Measurements from ENCODE around the gene IP6K2. TPM values are rescaled to one million over a fixed set of nuclear protein-coding genes. Genes with fewer than 3 reads are reported as not detected.

IP6K2 gene
- total RNA-seq, 3 donors from 2014 or later, result 84.0 to 185 (median 126) TPM

GRCh38 chr3:48642605-48643004, 74.4 kb downstream of the IP6K2 start:
- Histone ChIP-seq H3K27me3 (no peaks in the 10 kb centered on the region), H3K27ac (no peak overlapping the region), H3K36me3 (no peaks in the 10 kb centered on the region), H3K4me1 (no peaks in the 10 kb centered on the region), H3K4me3 (no peak overlapping the region), H3K9me3 (no peaks in the 10 kb centered on the region)
- DNase-seq (ENCODE audit: low spot score in 2 of 2), result no peak
- intact Hi-C loops (cut with DNase I; ENCODE audit: low total_unique reads), result no loop called here
- TF ChIP-seq POLR2A (IDR thresholded peaks at IDR 0.05), result no peak
- TF ChIP-seq POLR2AphosphoS5 (IDR thresholded peaks at IDR 0.05), result no peak
- TF ChIP-seq CTCF (IDR thresholded peaks at IDR 0.05), result no peak

GRCh38 chr3:48641396-48641795, 75.6 kb downstream of the IP6K2 start:
- H3K4me3 ChIP-seq, result no peak overlapping the region
- H3K27ac ChIP-seq, result no peak overlapping the region
- peaks cover 0 to under 1% of the 10 kb centered on the region in 2 donors for H3K4me1 ChIP-seq
- TF ChIP-seq POLR2A (IDR thresholded peaks at IDR 0.05), result no peak
- no peaks in the 10 kb centered on the region for H3K36me3 ChIP-seq
- no peaks in the 10 kb centered on the region for H3K27me3 ChIP-seq
- no peaks in the 10 kb centered on the region for H3K9me3 ChIP-seq
- DNase-seq (ENCODE audit: low spot score in 2 of 2), result no peak
- intact Hi-C loops (cut with DNase I; ENCODE audit: low total_unique reads), result no loop called here

- no peak for DNase-seq (ENCODE audit: low spot score in 2 of 2)
- Histone ChIP-seq H3K36me3 (no peaks in the 10 kb centered on the region), H3K4me1 (peaks cover 0 to 4% of the 10 kb centered on the region in 2 donors), H3K9me3 (no peaks in the 10 kb centered on the region), H3K4me3 (no peak overlapping the region), H3K27ac (no peak overlapping the region), H3K27me3 (no peaks in the 10 kb centered on the region)
- TF ChIP-seq POLR2AphosphoS5 (IDR thresholded peaks at IDR 0.05), result no peak
- no peak for TF ChIP-seq POLR2A (IDR thresholded peaks at IDR 0.05)
- TF ChIP-seq CTCF (IDR thresholded peaks at IDR 0.05), result no peak
- intact Hi-C loops (cut with DNase I; ENCODE audit: low total_unique reads), result no loop called here
These were observed 76.9 kb downstream of the IP6K2 start for GRCh38 chr3:48639944-48640606.

Other genes with a start within 250 kb of the IP6K2 start
- gene SHISA5, start 213.0 kb downstream of the IP6K2 start, total RNA-seq, result 10 to 100 TPM; 65.6 to 90.1 (median 77.0) TPM
- 1 to 10 TPM; 1.8 to 6.9 (median 5.2) TPM for gene PFKFB4, start 160.4 kb downstream of the IP6K2 start, total RNA-seq
- under 1 TPM in 1 of 3 donors, not detected in 2; 0.44 TPM for gene UCN2, start 153.4 kb downstream of the IP6K2 start, total RNA-seq
- 10 to 100 TPM in 2 of 3 donors, under 1 TPM in 1; 0.48 to 18.6 (median 12.5) TPM for gene COL7A1, start 121.9 kb downstream of the IP6K2 start, total RNA-seq
- 100 to 1,000 TPM; 163 to 230 (median 180) TPM for gene UQCRC1, start 107.6 kb downstream of the IP6K2 start, total RNA-seq
- gene TMEM89, start 95.5 kb downstream of the IP6K2 start, total RNA-seq, result not detected
- 10 to 100 TPM; 12.6 to 21.6 (median 16.0) TPM for gene SLC26A6, start 81.8 kb downstream of the IP6K2 start, total RNA-seq
- 1 to 10 TPM in 2 of 3 donors, under 1 TPM in 1; 0.88 to 1.3 (median 1.1) TPM for gene CELSR3, start 54.3 kb downstream of the IP6K2 start, total RNA-seq
- gene NCKIPSD, start 31.3 kb downstream of the IP6K2 start, total RNA-seq, result 10 to 100 TPM; 31.8 to 40.3 (median 36.4) TPM
- 10 to 100 TPM; 27.2 to 33.0 (median 30.7) TPM for gene PRKAR2A, start 130.7 kb upstream of the IP6K2 start, total RNA-seq
- 10 to 100 TPM; 24.7 to 37.3 (median 30.2) TPM for gene SLC25A20, start 181.7 kb upstream of the IP6K2 start, total RNA-seq
- gene ARIH2, start 201.6 kb upstream of the IP6K2 start, total RNA-seq, result 100 to 1,000 TPM in 1 of 3 donors, 10 to 100 TPM in 2; 70.7 to 111 (median 100.0) TPM